GM12801 (cell line): ENCODE results near the gene SIGLEC6.
A peak's percentile ranks its signal among the peaks of the same experiment; 100 is the strongest.

Experiments
- CTCF ChIP-seq: IDR thresholded peaks from one replicate; pipeline ENCODE4 v1.5.1; 2011; ENCODE audit warnings: control low read depth; ENCODE audit not compliant: insufficient read length; ENCODE audit errors: extremely low read depth

The SIGLEC6 gene

GRCh38 chr19:51478381-51479234 lies 52.9 kb downstream of the SIGLEC6 start, which contains the start of gene CEACAM18:
CEACAM18 (plus strand) TSS chr19:51478539.
- TF ChIP-seq CTCF: no peak

GRCh38 chr19:51477344-51477743 lies 54.1 kb downstream of the SIGLEC6 start:
- no peak for TF ChIP-seq CTCF

GRCh38 chr19:51476164-51476563 lies 55.3 kb downstream of the SIGLEC6 start:
- no peak for TF ChIP-seq CTCF

GRCh38 chr19:51473009-51473707 lies 58.3 kb downstream of the SIGLEC6 start:
- TF ChIP-seq CTCF: peak; percentile 58

GRCh38 chr19:51472607-51473006 lies 58.9 kb downstream of the SIGLEC6 start:
- TF ChIP-seq CTCF: no peak

GRCh38 chr19:51471527-51471926 lies 59.9 kb downstream of the SIGLEC6 start:
- TF ChIP-seq CTCF: no peak

- TF ChIP-seq CTCF: no peak
These were observed 60.5 kb downstream of the SIGLEC6 start for GRCh38 chr19:51470966-51471365.
